MM.1S (cell line): ENCODE results near the gene PMEPA1.

Experiments
- CTCF ChIP-seq: fragments of 300-600 bp; sonication (generic); IDR thresholded peaks from 2 replicates; pipeline ENCODE4 v1.5.1; 2016; ENCODE audit warnings: antibody characterized with exemption, low read length, mixed read lengths
- EZH2 ChIP-seq: fragments of 300-600 bp; sonication (generic); optimal IDR thresholded peaks from 2 replicates; pipeline ENCODE3; 2017; ENCODE audit warnings: low read depth, mild to moderate bottlenecking, antibody characterized with exemption, low read length, mixed read lengths
- EZH2phosphoT487 ChIP-seq: fragments of 300-600 bp; sonication (generic); IDR thresholded peaks from 2 replicates; pipeline ENCODE4 v1.6.1; 2018; ENCODE audit warnings: antibody characterized with exemption, low read length

- TF ChIP-seq EZH2phosphoT487 (no peak), CTCF (no peak), EZH2 (no peak)
Observed at GRCh38 chr20:57661746-57662455, 47.9 kb downstream of the PMEPA1 start.
